ENCODE results near the gene CRIP2.

Gene CRIP2

GRCh38 chr14:105500726-105501101 lies 26.1 kb downstream of the CRIP2 start:
- no peak for DNase-seq

- no peak for DNase-seq
Observed at GRCh38 chr14:105501504-105502291, 27.1 kb downstream of the CRIP2 start.

GRCh38 chr14:105502446-105503295 lies 28.1 kb downstream of the CRIP2 start:
- no peak for DNase-seq

- DNase-seq = no peak
Observed at GRCh38 chr14:105503296-105503640, 28.6 kb downstream of the CRIP2 start.

DNA sequence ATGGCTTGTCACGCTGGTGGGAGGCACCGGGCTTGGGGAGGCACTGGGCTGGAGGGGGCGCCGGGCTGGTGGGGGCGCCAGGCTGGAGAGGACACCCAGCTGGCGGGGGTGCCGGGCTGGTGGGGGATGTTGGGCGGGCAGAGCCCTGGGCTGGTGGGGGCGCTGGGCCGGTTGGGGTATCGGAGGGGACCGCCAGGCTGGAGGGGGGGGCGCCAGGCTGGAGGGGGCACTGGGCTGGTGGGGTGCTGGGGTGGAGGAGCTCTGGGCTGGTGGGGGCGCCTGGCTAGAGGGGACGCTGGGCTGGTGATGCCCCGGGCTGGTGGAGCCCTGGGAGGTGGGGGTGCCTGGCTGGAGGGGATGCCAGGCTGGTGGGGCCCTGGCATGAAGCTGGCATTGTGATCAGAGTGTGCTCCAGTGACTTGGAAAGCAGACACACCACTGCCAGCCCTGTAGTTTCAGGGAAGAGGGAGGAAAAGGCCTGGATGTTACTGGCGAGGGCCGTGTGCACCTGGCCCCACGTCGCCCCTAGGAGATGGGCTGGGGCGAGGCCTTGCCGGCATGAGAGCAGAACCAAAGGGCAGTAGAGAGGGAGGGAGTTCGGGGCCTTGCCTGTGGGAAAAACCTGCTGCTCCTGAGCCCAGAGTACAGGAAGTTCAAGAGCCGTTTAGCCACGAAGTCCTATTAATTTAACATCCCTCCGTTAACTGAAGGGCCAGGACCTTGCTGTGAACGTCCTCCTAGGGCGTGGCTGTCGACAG lies 29.5 kb downstream of the CRIP2 start:
- no peak for DNase-seq

- no peak for DNase-seq
Observed at GRCh38 chr14:105505101-105505500, 30.5 kb downstream of the CRIP2 start.

DNA sequence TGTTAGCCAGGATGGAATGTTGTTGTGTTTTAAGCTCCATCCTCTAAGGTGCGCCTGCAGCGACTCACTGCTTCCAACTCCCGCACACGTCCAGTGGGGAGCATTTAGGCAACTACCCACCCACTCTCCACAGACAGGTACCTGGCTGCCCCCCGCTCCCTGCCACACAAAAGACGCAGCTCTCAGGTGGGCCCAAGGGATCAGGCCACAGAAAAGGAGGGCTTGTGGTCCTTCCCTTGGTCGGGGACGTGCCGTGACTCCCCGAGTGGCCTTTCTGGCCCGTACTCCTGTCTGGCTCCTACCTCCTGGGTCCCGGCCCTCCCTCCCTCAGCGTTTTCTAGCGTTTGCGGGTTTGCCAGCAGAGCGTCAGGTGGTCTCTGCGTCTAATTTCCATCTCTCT lies 32.6 kb downstream of the CRIP2 start:
- DNase-seq = no peak

DNA sequence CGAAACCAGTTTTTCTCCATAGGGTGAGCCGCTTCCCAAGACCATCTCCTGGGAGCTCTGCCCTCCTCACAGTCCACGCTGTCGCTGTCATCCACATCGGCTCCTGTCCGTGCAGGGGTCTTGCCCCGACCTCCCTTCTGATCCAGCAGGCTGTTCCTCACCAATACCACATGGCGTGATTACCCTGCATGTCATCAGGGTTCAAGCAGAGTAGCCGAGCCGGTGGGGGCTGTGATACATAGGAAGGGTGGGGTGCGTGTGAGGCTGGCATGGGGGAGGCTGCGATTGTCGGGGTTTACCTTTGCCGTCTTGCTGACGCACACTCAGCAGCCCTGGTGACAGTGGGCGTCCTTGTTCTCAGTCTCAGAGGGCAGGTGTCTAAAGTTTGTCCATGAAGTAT lies 33.4 kb downstream of the CRIP2 start:
- DNase-seq = no peak

DNA sequence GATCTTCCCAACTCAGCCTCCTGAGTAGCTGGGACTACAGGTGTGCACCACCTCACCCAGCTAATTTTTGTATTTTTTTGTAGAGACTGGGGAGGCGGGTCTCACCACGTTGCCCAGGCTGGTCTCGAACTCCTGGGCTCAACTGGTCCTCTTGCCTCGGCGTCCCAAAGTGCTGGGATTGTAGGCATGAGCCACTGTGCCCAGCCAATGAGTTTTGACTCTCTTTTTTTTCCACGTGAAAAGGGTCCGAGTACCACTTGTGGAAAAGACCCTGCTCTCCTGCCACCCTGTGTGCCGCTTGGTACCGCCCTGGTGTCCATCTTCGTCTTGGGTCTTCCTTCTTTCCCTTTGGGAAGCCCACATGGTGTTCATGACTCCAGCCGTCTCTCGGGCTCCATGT lies 34.0 kb downstream of the CRIP2 start:
- no peak for DNase-seq

- no peak for DNase-seq
Observed at GRCh38 chr14:105517096-105517495, 42.5 kb downstream of the CRIP2 start.

GRCh38 chr14:105519946-105520698 lies 45.5 kb downstream of the CRIP2 start:
- no peak for DNase-seq

DNA sequence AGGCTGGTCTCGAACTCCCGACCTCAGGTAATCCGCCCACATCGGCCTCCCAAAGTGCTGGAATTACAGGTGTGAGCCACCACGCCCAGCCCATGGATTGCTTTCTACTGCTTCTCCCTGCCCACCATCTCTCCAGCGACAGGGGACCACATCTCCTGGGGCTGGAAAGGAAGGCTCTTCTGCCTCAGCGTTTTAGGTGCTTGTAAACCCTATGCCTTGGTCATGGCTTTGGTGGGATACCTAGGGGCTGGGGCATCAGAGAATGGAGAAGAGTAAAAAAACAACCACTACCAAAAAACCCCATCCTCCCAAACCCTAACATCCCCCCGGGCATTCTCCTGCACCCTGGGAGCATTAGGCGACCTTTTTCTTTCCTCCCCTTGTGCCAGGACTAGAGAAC lies 50.7 kb downstream of the CRIP2 start:
- no peak for DNase-seq

DNA sequence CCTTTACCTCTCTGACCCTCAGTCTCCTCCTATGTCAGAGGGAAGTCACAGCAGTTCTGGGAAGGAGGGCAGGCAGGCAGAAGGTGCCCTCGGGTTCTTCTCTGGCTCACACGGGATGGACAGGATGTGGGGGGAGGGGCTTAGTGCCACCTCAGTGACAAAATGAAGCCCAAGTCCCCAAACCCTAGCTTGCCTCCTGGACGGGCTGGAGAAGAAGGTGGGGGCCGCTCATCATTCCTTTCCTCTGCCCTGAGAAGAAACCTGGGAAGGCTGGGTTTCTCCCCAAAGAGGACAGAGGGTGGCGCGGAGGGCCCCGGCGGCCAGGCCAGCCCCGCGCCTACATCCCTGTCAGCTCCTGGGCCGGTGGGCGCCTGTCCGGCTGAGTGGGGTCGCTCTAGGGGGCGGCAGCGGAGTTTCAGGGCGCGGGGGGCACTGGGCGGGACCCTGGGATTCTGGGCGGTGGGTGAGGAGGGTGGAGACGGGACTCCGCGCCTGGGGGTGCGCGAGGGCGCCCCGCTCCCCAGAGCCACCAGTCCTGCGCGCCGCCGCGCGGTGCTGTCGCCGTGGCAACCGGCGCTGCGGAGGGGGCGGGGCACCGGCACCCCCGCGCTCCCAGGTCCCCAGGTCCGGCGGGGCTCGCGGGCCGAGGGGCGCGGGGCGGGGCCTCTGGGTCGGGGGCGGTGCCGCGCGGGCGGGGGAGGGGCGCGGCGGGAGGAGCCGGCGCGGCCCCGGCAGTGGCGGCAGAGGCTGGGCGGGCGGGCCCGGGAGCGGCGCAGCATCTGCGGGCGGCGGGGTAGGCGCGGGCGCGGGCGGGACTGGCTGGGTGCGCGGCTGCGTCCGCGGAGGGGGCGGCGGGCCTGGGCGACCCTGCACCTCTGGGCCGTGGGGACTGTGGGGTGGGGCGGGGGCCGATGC lies 51.5 kb downstream of the CRIP2 start, which contains the start of gene TMEM121:
TSS of gene TMEM121 (plus strand) at position 723 of the 915 bp plus-strand sequence. CDS start 2,252 bp downstream, outside the sequence.
- DNase-seq = no peak

DNA sequence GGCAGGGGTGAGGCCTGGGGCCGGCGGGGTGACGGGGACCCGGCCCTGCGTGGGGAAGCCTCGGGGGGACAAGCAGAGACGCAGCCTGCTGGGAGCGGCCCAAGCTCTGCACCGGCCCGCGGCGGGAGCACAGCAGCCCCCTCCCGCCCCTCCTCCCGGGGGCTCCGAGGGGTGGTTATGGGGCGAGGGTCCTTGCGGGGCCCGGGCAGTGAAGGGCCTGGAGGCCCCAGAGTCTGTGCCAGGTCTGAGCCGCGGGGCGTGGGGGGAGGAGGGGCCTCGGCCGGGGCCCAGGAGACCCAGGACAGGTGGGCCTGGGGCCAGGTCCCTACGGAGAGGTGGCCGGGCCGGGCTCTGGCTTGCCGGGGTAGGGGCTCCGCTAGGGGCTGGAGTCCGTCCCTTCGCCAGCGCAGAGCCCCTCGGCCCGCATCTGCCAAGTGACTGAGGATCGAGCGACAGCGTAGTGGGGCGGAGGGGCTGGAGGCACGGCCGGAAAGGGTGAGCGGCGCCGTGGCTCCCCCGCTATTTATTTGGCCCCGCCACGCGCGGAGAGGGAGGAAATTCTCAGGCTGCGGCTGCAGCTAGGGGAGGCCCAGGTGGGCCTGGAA lies 52.3 kb downstream of the CRIP2 start:
- no peak for DNase-seq

DNA sequence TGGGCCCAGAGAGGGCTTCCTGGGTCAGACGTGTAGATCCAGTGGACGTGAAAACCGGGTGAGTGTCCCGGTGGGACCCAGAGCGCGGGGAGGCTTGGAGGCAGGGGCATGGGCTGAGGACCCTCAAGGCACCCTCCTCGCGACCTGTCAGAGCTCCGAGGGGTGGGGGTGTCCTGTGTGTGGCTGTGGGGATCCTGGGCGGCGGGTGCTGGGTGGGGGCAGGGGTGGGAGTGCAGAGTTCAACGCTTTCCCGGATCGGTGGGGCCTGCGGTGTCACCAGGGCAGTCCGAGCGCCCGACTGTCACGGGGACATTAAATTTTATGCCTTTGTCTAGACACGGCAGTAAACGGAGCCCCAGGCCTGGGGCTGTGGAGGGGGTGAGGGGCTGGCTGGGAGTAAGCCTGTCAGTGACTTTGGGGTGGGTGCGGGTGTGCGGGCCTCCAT lies 52.8 kb downstream of the CRIP2 start:
- no peak for DNase-seq

DNA sequence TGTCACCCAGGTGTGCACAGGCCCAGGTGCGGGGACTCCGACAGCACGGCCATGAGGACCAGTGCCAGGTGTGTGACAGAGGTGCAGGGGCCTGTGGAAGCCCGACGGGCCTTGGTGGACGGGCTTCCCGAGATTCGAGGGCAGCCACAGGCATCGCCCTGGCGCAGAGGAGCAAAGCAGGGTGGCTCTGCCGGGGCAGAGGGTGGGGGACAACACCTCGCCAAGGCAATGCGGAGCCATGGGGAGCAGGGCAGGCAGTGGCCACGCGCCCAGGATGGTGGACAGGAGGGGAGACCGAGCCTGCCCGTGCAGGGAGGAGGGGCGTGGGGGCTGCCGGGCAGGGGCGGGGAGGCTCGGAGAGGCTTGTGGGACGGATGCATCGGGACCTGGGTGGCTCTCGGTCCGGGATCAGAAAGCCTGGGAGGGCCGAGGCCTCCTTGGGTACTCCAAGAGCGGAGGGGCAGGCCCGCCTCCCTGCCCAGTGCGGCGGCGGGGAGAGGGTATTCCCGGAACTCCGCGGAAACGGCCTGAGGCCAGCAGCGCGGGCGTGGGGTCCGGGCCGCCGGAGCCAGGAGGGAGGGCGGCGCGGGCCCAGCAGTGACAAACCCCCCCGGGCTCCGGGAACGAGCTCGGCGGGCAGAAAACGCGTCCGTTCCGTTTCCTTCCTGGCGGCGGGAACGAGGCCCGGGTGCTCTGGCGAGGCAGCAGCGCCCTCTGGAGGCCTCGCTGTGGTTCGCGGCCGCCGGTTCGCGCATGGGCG lies 53.4 kb downstream of the CRIP2 start:
- DNase-seq = peak; percentile 23 to 60

GRCh38 chr14:105528586-105529318 lies 54.1 kb downstream of the CRIP2 start:
- DNase-seq = no peak

GRCh38 chr14:105529319-105529568 lies 54.6 kb downstream of the CRIP2 start:
- DNase-seq = no peak
